ENCODE results near the gene MUSTN1. TPM values are rescaled to one million over a fixed set of nuclear protein-coding genes. Genes with fewer than 3 reads are reported as not detected.

Gene MUSTN1
- total and polyA plus RNA-seq, 2 of the 13 experiments (the other 11 are each of a cell fraction or from before 2014, with no cell fraction given): 0.84 to 1.4 TPM

DNA sequence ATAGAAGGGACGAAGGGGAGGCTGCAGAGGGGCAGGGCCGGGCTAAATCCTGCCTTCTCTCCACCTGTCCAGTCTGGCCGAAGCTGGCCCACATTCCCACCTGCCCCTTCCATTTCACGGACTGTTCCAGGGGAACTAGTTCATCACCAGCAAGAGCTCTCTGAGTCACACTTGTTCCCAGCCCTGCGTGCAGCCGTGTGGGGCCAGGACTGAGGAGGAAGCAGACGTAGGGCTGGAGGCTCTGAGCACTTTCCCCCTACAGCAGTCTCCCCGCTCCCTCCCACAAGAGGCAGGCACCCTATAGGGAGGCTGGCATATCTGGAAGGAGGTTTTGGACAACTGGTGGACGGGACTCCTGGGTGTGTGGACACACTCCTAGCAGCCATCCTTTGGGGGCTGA lies 7.4 kb downstream of the MUSTN1 start:
- DNase-seq (ENCODE audit: low spot score) (no peak), ATAC-seq (peak; percentile 3), FAIRE-seq (no peak)
- Histone ChIP-seq H3K4me3 (replicated peaks in 1 of 3; ENCODE audit: insufficient read depth in 1 of 3, low read depth in 2 of 3, low read length in 3 of 3) (peak overlapping the region in 1 of 3 experiments; percentile 41; a peak in 1 of 6 replicates), H3K4me1 (ENCODE audit: insufficient read depth, low read length) (peaks cover 74% of the 10 kb centered on the region), H3K4me2 (ENCODE audit: low read depth, low read length) (peak overlapping the region; percentile 62), H3K79me2 (ENCODE audit: insufficient read depth, low read length) (no peaks in the 10 kb centered on the region), H3K36me3 (replicated peaks in 1 of 2; ENCODE audit: control insufficient read depth in 1 of 2, insufficient read depth in 2 of 2, low read length in 2 of 2) (no peaks in the 10 kb centered on the region), H3K9me3 (ENCODE audit: low read length) (no peaks in the 10 kb centered on the region), H4K20me1 (ENCODE audit: insufficient read depth, low read length) (no peaks in the 10 kb centered on the region), H3K27me3 (ENCODE audit: control insufficient read depth in 1 of 2, insufficient read depth in 2 of 2, low read length in 2 of 2) (no peaks in the 10 kb centered on the region), H2AFZ (ENCODE audit: low read length) (no peak overlapping the region), H3K9ac (ENCODE audit: insufficient read depth, low read depth, low read length) (no peak overlapping the region), H3K27ac (ENCODE audit: extremely low read length, insufficient read depth, low read length) (no peak overlapping the region)
- no TSS peak for BruUV-seq (replicated peaks)
- intact Hi-C loops (cut with micrococcal nuclease; ENCODE audit: unreplicated experiment) (loop anchor here (10.0 kb wide), 1 partner anchor 53 kb away; the partner anchor contains the start of genes ITIH1 and NEK4), in situ Hi-C loops (cut with HindIII; ENCODE audit: extremely low pct_ligation_motif_present, low pct_unique_long_range_greater_than_20kb) (no loop called here)
- ChIA-PET POLR2A (interaction anchor here (1.3 kb wide), 1 partner anchor 33 kb away, joined by 7 read pairs; the partner anchor contains the start of gene ITIH3), CTCF (ENCODE audit: low intra/inter-chr PET ratio, low total read pairs) (interaction anchor here (1.1 kb wide), 1 partner anchor 24 kb away, joined by 3 read pairs; no protein-coding TSS in a partner anchor)
- WGBS (ENCODE audit: low lambda C conversion rate): 36% methylated on average over 9 of the region's 9 CpGs
- TF ChIP-seq, protein P1, sequence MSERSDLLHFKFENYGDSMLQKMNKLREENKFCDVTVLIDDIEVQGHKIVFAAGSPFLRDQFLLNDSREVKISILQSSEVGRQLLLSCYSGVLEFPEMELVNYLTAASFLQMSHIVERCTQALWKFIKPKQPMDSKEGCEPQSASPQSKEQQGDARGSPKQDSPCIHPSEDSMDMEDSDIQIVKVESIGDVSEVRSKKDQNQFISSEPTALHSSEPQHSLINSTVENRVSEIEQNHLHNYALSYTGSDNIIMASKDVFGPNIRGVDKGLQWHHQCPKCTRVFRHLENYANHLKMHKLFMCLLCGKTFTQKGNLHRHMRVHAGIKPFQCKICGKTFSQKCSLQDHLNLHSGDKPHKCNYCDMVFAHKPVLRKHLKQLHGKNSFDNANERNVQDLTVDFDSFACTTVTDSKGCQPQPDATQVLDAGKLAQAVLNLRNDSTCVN (CRISPR knock-in tag; IDR thresholded peaks at IDR 0.05; ENCODE audit: borderline replicate concordance): 0 out of 2 replicates have a peak, but pooled peaks have one; percentile 28
- TF ChIP-seq ZKSCAN8 (CRISPR knock-in tag; IDR thresholded peaks at IDR 0.05; ENCODE audit: borderline replicate concordance) (no peak), AGO2 (optimal IDR thresholded peaks at IDR 0.05; ENCODE audit: low read depth, low read length) (no peak), SMAD3 (CRISPR knock-in tag; IDR thresholded peaks at IDR 0.05) (no peak), NR0B2 (CRISPR knock-in tag; IDR thresholded peaks at IDR 0.05) (no peak), ZBTB39 (CRISPR knock-in tag; IDR thresholded peaks at IDR 0.05) (no peak), ZNF354B (CRISPR knock-in tag; IDR thresholded peaks at IDR 0.05) (no peak), MIER3 (CRISPR knock-in tag; IDR thresholded peaks at IDR 0.05; ENCODE audit: borderline replicate concordance) (no peak), TAF1 (CRISPR knock-in tag; IDR thresholded peaks at IDR 0.05) (no peak), PPARG (CRISPR knock-in tag; conservative IDR thresholded peaks at IDR 0.05) (no peak), SNAI1 (CRISPR knock-in tag; IDR thresholded peaks at IDR 0.05; ENCODE audit: borderline replicate concordance) (no peak), ZNF83 (CRISPR knock-in tag; IDR thresholded peaks at IDR 0.05; ENCODE audit: borderline replicate concordance) (peak; percentile 28; the same call in 1 of the 2 replicates), ZNF644 (CRISPR knock-in tag; IDR thresholded peaks at IDR 0.05; ENCODE audit: low read depth) (no peak), ZSCAN21 (CRISPR knock-in tag; IDR thresholded peaks at IDR 0.05; ENCODE audit: borderline replicate concordance) (0 out of 2 replicates have a peak, but pooled peaks have one; percentile 11)
- TF ChIP-seq, protein P2, sequence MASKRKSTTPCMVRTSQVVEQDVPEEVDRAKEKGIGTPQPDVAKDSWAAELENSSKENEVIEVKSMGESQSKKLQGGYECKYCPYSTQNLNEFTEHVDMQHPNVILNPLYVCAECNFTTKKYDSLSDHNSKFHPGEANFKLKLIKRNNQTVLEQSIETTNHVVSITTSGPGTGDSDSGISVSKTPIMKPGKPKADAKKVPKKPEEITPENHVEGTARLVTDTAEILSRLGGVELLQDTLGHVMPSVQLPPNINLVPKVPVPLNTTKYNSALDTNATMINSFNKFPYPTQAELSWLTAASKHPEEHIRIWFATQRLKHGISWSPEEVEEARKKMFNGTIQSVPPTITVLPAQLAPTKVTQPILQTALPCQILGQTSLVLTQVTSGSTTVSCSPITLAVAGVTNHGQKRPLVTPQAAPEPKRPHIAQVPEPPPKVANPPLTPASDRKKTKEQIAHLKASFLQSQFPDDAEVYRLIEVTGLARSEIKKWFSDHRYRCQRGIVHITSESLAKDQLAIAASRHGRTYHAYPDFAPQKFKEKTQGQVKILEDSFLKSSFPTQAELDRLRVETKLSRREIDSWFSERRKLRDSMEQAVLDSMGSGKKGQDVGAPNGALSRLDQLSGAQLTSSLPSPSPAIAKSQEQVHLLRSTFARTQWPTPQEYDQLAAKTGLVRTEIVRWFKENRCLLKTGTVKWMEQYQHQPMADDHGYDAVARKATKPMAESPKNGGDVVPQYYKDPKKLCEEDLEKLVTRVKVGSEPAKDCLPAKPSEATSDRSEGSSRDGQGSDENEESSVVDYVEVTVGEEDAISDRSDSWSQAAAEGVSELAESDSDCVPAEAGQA (IDR thresholded peaks at IDR 0.05; ENCODE audit: low read depth): no peak
- TF ChIP-seq, protein P2 (CRISPR knock-in tag; IDR thresholded peaks at IDR 0.05; ENCODE audit: borderline replicate concordance): no peak
